Activated CD4-positive, alpha-beta T cell treated with anti-CD3 and anti-CD28 coated beads, Interleukin-2, amount 50 U/mL, for 24 hours (primary cell): ENCODE data around the gene AMY2A.
"Not testable (repeated sequence)": the region's sequence is repeated elsewhere in the genome, so short reads cannot be mapped to it uniquely, and the experiment has no call there.

Source experiments
- DNase-seq, 2 donors: peaks; one replicate each; pipeline ENCODE4 v3.0.0-alpha.2; 2020; ENCODE audit warnings: low read depth in 1 of 2, low spot score in 1 of 2

The AMY2A gene

DNA sequence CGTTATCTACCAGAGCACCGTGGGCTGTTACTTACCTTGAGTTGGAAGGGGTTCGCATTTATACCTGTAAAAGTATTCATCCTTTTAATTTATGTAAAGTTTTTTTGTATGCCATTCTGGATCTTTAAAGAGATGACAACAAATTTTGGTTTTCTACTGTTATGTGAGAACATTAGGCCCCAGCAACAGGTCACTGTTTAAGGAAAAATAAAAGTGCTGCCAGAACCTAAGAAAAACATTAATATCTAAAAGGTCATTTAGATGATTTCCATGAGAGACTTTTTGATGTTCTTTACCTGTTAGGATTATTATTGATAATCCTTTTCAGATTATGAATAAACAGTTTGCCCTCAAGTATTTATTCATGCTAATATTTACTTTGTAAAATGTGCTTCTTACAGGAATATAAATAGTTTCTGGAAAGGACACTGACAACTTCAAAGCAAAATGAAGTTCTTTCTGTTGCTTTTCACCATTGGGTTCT is at the start of gene AMY2A:
AMY2A (plus strand) TSS at position 434 of the 484 bp plus-strand sequence; CDS start at position 448, 14 bp downstream.
- not testable (repeated sequence) for DNase-seq

GRCh38 chr1:103569493-103569892 is 47.7 kb upstream of the AMY2A start:
- no peak for DNase-seq

DNA sequence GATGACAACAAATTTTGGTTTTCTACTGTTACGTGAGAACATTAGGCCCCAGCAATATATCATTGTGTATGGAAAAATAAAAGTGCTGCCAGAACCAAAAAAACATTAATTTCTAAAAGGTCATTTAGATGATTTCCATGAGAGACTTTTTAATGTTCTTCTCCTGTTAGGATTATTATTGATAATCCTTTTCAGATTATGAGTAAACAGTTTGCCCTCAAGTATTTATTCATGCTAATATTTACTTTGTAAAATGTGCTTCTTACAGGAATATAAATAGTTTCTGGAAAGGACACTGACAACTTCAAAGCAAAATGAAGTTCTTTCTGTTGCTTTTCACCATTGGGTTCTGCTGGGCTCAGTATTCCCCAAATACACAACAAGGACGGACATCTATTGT is 45.9 kb upstream of the AMY2A start, which contains the start of gene AMY2B:
AMY2B (plus strand) TSS at position 301 of the 400 bp plus-strand sequence; CDS start at position 315, 14 bp downstream.
- DNase-seq, result not testable (repeated sequence)

DNA sequence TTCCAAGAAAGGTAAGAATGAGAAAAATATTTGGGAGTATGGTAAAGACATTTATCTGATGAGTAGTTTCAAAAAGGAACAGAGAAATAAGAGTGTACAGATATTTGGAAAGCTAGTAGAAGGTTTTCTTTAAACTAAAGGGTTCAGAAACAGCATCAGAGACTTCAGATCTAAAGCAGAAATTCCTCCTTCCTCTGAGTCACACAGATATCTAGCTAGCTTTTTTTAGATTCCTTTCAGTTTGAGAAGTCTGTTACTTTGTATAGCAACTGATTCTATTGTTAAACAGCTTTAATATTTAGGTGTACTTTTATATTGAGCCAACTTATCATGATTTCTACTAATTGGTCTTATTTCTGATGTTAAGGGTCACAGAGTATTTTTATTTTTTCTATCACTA is 41.2 kb upstream of the AMY2A start:
- no peak for DNase-seq

DNA sequence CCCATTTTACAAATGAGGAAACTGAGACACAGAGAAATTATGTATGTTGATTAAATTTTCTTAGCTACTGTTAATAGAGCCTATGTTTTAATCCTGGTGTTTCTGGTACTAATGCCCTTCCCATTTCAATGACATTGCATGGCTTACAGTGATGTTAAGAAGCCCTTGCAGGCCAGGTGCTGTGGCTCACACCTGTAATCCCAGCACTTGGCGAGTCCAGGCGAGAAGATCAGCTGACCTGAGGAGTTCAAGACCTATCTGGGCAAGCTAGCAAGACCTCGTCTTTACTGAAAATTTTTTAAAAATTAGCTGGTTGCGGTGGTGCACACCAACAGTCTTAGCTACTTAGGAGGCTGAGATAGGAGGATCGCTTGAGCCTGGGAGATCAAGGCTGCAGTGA is 40.4 kb upstream of the AMY2A start:
- not testable (repeated sequence) for DNase-seq

DNA sequence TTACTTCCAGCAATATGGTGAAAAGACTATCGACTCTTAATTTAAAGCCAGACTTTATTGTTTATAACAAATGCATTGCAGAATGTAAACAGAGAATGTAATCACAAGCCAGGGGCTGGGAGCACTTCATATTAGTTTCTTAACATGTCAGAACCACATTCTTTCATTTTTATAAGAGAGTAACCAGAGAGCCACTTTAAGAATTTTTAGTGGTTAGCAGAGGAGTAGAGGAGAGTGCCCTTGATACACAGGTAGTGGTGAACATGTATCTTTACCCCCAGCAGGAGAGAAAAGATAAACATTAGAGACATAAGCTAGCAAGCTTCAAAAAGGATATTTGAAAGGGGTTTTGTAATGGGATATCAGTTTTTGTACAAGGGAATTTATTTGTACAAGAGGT is 34.8 kb upstream of the AMY2A start:
- no peak for DNase-seq

GRCh38 chr1:103583887-103584286 is 33.3 kb upstream of the AMY2A start:
- no peak for DNase-seq

DNA sequence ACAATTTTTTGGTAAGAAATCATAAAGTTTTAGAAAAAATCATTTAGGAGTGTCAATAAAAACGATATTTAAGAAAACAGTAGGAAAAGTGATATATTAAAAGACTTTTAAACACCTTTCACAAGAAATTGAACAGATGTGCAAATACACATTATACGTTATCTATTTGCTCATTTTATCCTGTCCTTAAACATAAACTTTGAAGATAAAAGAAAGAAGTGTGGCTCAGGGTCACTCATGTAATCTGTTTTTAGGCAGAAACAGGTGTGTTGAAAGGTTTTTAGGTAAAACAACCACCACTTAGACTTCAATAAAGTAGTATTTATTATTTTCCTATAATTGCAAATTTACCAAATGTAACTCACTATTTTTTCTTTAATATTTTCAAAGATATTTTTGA is 32.7 kb upstream of the AMY2A start:
- no peak for DNase-seq

GRCh38 chr1:103602740-103603139 is 14.5 kb upstream of the AMY2A start:
- not testable (repeated sequence) for DNase-seq

- no peak for DNase-seq
Measured at GRCh38 chr1:103616362-103616761, 865 bp upstream of the AMY2A start.

DNA sequence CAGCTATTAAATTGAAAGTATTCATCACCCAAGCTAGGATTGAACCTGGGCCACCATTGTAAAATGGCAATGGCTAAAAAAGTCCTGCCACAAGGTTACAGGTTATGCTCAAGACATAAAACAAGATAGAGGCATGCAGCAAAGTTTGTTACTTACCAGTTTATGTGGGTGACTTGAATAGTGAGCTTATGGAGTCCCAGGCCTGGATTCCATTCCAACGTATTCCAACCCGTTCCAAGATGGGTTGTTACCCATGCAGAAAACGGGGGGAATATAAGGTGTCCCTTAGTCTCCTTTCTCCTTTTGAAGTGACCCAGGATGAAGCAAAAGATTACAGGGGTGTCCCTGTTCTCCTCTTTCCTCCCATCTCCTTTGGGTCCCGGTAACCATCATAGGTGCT is 10.2 kb downstream of the AMY2A start:
- DNase-seq, result not testable (repeated sequence)

- DNase-seq, result not testable (repeated sequence)
Measured at GRCh38 chr1:103641194-103641593, 24.0 kb downstream of the AMY2A start.

DNA sequence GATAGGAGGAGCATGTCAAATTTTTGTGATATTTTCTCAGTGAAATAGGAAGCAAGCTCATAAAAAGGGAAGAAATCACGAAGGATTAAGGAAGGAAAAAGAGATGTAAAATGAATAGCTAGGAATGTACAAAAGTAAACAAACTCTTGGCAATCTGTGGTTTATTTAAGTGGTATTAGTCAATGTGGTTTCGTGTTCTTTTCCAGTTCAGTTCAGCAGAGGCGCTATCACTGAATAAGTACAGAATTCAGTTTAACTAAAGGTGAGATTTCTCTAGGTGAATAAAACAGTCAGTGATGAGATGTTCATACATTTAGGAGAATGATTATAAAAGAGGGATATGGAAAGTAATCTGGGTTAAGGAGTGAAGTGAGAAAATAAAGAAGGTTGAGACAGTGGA is 26.7 kb downstream of the AMY2A start:
- DNase-seq, result not testable (repeated sequence)

DNA sequence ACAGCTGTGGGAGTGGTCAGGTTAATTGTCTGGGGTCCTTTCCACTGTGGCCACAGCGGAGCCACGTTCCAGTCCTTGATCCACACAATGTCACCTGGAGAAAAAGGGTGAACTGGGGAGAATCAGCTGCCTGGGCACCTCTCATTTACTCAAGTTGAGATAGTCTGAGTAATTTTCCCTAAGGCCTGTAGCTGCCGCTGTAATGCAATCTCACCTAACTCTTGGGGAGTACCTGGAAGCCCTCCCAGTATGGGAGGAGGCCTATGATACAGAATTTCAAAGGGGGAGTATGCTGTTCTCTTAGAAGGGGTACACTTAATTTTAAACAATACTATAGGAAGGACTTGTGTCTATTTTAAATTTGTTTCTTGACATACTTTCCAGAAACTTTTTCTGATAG is 33.1 kb downstream of the AMY2A start:
- DNase-seq, result not testable (repeated sequence)

DNA sequence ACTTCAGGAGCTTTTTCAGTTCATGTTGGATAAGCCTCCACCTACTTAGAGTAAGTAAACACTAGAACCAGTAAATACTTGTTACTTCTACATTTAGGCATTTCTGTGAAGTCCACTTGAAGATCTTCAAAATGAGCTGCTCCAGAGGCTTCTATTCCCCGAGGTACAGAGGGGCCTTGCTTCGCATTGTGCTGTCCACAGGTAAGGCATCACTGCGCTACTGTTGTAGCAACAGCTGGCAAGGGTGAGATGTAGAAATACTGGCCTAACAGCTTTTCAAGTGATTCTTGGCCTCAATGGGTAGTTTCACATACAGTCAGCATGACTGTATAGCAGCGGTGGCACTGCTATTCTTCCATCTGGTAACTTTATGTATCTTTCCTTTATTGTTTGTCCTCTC is 33.7 kb downstream of the AMY2A start:
- DNase-seq, result not testable (repeated sequence)

DNA sequence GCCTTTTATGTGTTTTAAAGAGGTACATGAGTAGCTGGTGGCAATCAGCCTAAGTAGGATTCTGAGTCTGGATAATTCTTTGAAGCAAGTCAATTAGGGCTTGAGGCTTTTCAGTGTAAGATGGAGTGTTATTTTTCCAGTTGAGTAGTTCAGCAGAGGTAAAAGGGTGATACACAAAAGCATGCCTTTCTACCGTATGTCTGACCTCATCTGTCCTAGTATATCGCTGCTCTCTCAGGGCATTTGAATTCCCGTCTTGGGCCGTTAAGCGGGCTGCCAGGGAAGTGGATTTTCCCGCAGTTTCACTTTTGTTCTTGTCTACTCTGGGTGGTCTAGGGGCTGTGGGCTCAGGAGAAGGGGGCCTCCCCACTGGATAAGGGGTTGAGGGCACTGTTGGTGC is 36.9 kb downstream of the AMY2A start:
- not testable (repeated sequence) for DNase-seq

DNA sequence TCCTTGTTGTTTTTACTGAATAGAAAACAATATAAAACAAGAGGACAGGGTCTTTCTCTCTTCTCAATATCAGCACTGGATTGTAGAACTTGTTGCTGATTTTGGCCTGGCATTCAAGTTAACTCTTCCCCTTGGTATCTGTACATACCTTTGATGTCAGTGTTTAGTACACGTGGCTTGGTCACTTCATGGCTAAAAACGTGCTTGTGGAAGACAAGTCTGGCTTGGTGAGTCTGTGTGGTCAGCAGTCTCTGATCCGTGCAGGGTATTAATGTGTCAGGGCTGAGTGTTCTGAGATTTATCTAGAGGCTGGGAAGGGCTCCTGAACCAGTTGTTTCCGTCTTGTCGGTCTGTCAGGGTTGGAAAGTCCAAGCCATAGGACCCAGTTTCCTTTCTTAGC is 38.2 kb downstream of the AMY2A start, which contains the start of gene AMY1A:
AMY1A (plus strand) TSS at position 301 of the 400 bp plus-strand sequence. CDS start 571 bp downstream, outside the sequence.
- not testable (repeated sequence) for DNase-seq
